HL-60 (cell line): ENCODE results near the gene RNF168.

Experiments
- CTCF ChIP-seq: IDR thresholded peaks from one replicate; pipeline ENCODE4 v1.5.1; 2011; ENCODE audit warnings: low read length, control low read depth, inconsistent platforms; ENCODE audit not compliant: insufficient read depth
- POLR2AphosphoS5 ChIP-seq: IDR thresholded peaks from 2 replicates; pipeline ENCODE4 v1.6.1; 2012; ENCODE audit warnings: low read depth

- TF ChIP-seq POLR2AphosphoS5 (no peak), CTCF (no peak)
Observed at GRCh38 chr3:196514913-196515621, 11.5 kb upstream of the RNF168 start, which contains the start of gene SMCO1.
